HG03439 (cell line): Measurements from ENCODE around the gene CCDC127.
"Not testable (repeated sequence)": the region's sequence is repeated elsewhere in the genome, so short reads cannot be mapped to it uniquely, and the experiment has no call there.

Source experiments
- ATAC-seq: cut with Tn5 transposase; IDR thresholded peaks from one replicate; pipeline ENCODE4 v1.9.1; 2021; ENCODE audit warnings: mild to moderate bottlenecking, moderate library complexity; ENCODE audit not compliant: unreplicated experiment

The CCDC127 gene

GRCh38 chr5:204966-205670, 12.8 kb downstream of the CCDC127 start:
- no peak for ATAC-seq

DNA sequence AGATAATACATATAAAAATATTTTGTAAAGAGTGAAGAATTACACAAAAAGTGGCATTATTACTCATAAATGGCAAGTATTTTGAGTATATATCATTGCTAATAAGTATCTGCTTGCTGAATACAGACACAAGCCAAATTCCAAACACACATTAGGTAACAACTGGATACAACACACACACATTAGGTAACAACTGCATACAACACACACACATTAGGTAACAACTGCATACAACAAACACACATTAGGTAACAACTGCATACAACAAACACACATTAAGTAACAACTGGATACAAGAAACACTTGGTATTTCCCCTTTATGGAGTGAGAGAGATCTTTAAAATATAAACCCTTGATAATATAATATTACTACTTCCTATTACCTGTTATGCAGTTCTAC, 13.5 kb downstream of the CCDC127 start:
- no peak for ATAC-seq

- no peak for ATAC-seq
Observed at GRCh38 chr5:204001-204400, 14.0 kb downstream of the CCDC127 start.

GRCh38 chr5:203246-203930, 14.6 kb downstream of the CCDC127 start:
- ATAC-seq = no peak

DNA sequence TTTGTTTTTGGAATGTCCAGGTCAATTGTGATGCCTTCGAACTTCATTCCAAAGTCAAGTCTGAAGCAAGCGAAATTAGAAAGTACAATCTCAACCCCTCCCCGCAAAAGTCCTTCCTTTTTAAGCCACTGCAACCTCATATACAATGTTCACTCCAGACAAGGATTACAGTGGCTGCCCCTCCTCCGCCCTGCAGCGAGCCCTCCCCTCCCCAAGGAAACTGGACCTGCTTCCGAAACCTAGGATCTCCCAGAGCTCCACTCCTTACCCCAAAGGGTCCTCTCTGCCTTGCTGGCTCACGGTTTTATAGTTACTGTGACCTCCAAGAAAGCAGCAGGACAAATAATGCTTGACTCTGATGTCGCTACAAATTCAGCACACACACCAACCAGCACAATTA, 16.3 kb downstream of the CCDC127 start:
- no peak for ATAC-seq

DNA sequence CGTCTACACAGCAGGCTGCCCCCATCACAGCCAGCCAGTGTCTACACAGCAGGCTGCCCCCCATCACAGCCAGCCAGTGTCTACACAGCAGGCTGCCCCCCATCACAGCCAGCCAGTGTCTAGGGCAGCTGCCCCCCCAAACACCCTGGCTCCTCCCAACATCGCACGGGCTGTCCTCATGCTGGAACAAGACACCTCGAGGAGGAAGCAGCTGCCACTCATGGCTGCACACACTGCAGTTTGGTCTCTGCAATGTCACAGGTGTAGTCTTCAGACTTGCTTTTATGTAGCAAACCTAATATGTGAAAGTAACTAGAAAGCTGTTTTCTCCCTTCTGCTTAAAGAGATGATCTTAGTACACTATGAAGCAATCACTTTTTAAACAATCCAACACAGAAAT, 17.0 kb downstream of the CCDC127 start:
- ATAC-seq = no peak

DNA sequence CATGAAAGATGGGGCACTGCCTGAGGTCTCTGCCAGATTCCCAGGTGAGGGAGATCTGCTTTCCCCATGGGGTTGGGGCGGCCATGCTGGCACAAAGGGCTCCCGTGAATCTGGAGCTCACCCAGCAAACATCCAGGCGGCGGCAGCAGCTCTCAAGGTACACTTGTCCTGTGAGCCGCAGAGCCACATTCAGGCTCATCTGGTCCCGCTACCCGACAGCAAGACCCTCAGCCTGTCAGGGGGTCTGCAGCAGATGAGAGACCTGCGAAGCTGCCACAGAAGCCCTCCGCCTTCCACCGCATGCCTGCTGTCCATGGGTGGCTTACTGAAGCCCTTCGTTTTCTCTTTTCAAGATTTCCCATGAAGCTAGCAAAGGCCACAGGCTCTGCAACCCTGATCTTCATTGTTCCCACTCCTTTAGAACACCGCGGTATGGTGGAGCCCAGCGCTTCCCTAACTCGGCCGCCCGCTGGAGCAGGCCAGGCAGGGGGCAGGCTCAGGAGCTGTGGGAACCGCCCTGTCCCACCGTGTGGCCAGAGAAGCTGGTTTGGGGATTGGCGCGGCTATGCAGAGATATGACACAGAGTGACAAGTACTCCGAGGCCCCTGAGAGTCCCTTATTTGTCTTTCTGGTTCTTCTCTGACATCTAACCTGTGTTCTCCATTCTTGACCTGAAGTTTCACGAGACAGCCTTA, 17.9 kb downstream of the CCDC127 start:
- no peak for ATAC-seq

GRCh38 chr5:199197-199949, 18.6 kb downstream of the CCDC127 start:
- ATAC-seq = no peak

GRCh38 chr5:198516-199196, 19.3 kb downstream of the CCDC127 start:
- no peak for ATAC-seq

DNA sequence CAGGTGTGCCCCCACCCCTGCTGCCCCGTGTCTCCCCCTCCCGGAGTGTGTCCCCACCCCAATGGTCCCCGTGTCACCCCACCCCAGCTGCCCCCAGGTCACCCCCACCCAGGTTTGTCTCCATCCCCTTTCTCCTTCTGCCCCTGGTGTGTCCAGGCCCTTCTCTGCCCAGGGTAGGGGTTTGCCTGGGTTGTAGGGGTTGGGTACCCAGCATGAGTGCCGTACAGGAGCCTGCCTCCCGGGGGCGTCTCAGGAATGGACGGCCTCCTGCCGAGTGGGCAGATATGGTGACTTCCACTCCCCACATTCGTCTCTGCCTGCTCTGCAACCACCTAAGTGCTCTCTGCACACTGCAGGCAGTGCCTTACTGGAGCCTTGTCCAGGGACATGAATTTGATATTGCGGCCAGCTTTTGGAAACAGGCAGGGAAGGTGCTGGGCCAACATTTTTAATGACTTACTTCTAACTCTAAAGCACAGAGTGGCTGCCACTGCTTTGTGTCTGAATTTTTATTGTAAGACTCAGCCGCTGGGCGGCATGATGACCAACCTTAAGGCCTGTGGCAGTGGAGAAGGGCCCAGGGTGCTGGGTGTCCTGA, 20.0 kb downstream of the CCDC127 start:
- ATAC-seq = no peak

GRCh38 chr5:197031-197430, 20.9 kb downstream of the CCDC127 start:
- ATAC-seq = not testable (repeated sequence)

- ATAC-seq = no peak
Observed at GRCh38 chr5:196350-196749, 21.6 kb downstream of the CCDC127 start.

DNA sequence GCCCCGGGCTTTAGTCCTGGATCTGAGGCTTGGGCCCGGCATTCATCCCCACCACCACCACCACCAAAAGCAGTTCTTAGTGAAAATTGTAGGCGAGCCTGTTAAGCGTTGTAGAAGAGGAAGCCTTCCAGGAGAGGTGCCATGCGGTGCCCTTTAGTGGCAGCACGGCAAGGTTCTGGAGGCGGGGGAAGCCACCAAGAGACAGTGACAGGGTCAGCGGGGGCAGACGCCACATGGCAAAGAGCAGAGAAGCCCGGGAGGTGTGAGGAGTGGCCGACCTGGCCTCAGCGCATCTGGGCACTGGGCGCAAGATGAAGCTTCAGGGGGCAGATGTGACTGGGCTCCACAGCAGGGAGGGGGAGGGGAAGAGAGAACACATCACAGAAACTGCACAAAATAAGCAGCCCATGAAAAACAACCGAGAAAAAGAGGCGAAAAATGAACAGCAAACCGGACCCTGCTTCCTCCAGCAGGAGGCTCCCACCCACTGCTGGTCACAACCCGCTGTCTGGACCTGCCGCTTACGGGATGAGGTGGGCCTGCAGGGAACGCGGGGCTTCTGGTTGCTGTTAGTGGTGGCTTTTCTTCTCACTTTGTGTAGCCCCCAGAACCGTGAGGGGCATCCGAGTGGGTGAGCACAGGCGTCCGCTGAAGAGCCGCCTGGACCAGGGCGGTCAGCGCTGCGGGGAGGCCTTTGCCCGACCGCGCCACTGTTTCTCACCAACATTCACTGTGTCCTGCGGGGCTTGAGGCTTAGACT, 22.4 kb downstream of the CCDC127 start:
- no peak for ATAC-seq

DNA sequence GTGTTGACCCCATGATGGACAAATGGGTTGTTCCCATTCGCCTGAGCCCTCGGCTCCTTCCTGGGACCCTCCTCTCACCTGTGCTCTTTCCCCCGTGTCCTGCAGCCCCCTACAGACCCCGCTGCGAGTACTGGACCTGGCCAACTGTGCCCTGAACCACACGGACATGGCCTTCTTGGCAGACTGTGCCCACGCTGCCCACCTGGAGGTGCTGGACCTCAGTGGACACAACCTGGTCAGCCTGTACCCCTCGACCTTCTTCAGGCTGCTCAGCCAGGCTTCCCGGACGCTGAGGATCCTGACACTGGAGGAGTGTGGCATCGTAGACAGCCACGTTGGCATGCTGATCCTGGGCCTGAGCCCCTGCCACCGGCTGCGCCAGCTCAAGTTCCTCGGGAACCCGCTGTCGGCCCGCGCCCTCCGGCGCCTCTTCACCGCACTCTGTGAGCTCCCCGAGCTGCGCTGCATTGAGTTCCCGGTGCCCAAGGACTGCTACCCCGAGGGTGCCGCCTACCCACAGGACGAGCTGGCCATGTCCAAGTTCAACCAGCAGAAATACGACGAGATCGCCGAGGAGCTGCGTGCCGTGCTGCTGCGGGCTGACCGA, 23.2 kb downstream of the CCDC127 start:
- no peak for ATAC-seq

GRCh38 chr5:194102-194501, 23.9 kb downstream of the CCDC127 start:
- ATAC-seq = no peak

DNA sequence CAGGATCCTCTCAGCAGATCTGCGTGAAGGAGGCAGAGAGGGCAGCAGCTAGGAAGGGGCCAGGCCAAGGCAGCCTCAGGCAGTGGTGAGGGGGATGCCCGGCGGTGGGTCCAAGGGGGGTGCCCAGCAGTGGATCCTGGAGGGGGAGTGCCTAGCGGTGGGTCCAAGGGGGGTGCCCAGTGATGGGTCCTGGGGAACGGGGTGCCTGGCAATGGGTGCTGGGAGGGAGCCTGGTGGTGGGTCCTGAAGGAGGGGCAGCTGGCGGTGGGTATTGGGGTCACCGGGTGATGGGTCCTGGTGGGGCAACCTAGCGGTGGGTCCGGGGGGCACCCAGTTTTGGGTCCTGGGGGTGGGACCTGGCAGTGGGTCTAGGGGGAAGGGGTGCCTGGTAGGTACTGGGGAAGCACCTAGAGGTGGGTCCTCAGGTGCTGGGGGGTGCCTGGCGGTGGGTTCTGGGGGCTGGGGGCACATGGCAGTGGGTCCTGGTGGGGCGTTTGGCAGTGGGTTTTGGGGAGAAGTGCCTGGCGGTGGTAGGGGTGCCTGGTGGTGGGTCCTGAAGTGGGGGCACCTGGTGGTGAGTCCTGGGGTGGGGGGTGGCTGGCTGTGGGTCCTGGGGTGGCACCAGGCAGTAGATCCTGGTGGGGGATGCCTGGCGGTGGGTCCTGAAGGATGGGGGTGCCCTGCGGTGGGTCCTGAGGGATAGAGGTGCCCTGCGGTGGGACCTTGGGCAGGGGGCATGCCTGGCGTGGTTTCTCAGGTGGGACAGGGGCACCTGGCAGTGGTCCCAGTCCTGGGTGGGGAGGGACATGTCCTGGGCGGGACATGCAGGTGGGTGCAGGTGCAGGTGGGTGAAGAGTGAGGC, 24.8 kb downstream of the CCDC127 start:
- no peak for ATAC-seq

- ATAC-seq = no peak
Observed at GRCh38 chr5:192691-192969, 25.3 kb downstream of the CCDC127 start.

DNA sequence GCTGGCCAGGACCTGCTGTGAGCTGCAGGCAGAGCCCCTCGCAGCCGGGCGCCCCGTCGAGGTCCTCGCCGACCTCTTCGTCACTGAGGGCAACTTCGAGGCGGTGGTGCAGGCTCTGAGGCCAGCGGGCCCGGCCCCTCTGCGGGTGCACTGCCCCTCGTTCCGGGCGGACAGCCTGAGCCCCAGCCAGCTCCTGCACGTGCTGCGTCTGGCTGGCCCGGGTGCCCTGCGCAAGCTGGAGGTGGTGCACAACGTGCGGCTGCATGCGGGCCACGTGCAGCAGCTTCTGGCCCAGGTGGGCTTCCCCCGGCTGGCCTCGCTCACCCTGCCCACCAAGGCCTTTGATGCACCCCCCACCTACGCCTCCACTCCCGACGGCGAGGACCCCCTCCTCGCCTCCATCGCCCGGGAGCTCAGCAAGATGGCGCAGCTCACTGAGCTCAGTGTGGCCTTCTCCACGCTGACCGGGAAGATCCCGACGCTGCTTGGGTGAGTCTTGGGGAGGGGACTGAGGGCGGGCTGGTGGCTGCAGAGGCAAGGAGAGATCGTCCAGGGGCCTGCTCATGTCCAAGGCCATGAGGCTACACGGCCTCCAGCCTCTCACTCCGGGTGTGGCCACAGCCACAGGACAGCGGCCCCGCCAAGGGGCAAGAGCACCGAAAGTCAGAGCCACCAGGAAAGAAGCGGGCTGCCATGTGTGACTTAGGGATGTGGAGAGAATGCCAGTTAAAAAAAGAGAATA, 25.8 kb downstream of the CCDC127 start:
- no peak for ATAC-seq
